Right atrium auricular region (tissue), 2 donors: ENCODE results near the gene NQO1. TPM values are rescaled to one million over a fixed set of nuclear protein-coding genes. Genes with fewer than 3 reads are reported as not detected.
"Not testable (repeated sequence)": the region's sequence is repeated elsewhere in the genome, so short reads cannot be mapped to it uniquely, and the experiment has no call there.

ENCODE experiments used
- DNase-seq: peaks from one replicate; pipeline ENCODE4 v3.0.0-alpha.2; 2019; ENCODE audit warnings: low spot score
- H3K27ac ChIP-seq, 2 donors: fragments of 200-600 bp; sonication (generic); 1 replicate in 1 of 2; 2 replicates in 1 of 2; pipeline ENCODE4 v1.5.1; 2016 to 2019
- H3K27me3 ChIP-seq, 2 donors: fragments of 200-600 bp; sonication (generic); one replicate each; pipeline versions ENCODE4 v1.5.1 to v1.6.0; 2017 to 2019
- H3K36me3 ChIP-seq: fragments of 200-600 bp; sonication (generic); one replicate; pipeline ENCODE4 v1.5.1; 2016
- H3K4me1 ChIP-seq, 2 donors: fragments of 200-600 bp; sonication (generic); one replicate each; pipeline versions ENCODE4 v1.5.1 to v1.6.0; 2017 to 2019
- H3K4me3 ChIP-seq, 2 donors: fragments of 200-600 bp; sonication (generic); 1 replicate in 1 of 2; 2 replicates in 1 of 2; pipeline ENCODE4 v1.5.1; 2017 to 2019; ENCODE audit warnings: mild to moderate bottlenecking in 1 of 2, moderate library complexity in 1 of 2
- H3K9me3 ChIP-seq, 2 donors: fragments of 200-600 bp; sonication (generic); one replicate each; pipeline ENCODE4 v1.5.1; 2019
- CTCF ChIP-seq, 2 donors: fragments of 200-600 bp; sonication (generic); IDR thresholded peaks; one replicate each; pipeline ENCODE4 v1.5.1; 2019; ENCODE audit warnings: antibody characterized with exemption in 2 of 2
- total RNA-seq, 2 donors: library from RNA; depleted of rRNA; stranded (reverse); fragments of >200 nt; gene quantifications; one replicate each; pipeline ENCODE4 v1.1.0, GENCODE V29; 2016

The NQO1 gene
- total RNA-seq, 2 donors from 2014 or later, result 41.8 to 62.9 TPM

- no peaks in the 10 kb centered on the region for H3K36me3 ChIP-seq
- no peak for DNase-seq
- TF ChIP-seq CTCF (IDR thresholded peaks at IDR 0.05), result no peak
- H3K4me3 ChIP-seq, result no peak overlapping the region
- no peaks in the 10 kb centered on the region for H3K9me3 ChIP-seq
- no peaks in the 10 kb centered on the region for H3K27me3 ChIP-seq
- H3K27ac ChIP-seq, result no peak overlapping the region
- H3K4me1 ChIP-seq, result peaks cover 0 to 14% of the 10 kb centered on the region in 2 donors
Measured at GRCh38 chr16:69768666-69769065, 42.3 kb upstream of the NQO1 start.

DNA sequence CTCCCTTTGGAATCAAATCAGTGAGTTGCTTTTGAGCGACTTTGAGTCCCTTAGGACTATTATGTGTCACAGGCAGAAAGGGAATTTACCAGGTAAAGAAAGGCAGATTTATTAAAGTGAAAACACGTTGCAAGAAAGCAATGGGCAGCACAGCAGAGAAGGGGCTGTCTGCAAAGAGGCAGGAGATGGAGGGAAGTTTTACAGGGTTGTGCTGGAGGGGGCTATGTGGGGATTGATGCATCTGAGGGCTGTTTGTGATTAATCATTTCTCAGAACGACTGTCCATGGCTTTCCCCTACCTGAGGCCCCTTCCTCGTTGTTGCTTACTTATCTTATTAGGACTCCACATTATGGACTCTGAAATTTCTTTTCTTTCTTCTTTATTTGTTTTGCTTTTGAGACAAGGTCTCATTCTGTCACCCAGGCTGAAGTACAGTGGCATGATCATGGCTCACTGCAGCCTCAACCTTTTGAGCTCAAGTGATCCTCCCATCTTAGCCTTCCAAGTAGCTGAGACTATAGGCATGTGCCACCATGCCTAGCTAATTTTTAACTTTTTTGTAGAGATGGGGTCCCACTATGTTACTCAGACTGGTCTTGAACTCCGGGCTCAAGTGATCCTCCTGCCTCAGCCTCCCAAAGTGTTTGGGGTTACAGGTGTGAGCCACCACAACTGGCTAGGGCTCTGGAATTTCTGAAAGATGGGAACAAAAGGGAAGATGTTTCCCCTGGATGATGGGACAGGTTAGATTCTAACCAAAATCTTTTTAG is 41.3 kb upstream of the NQO1 start:
- H3K27ac ChIP-seq, result no peak overlapping the region

GRCh38 chr16:69763599-69763942 is 37.2 kb upstream of the NQO1 start:
- no peaks in the 10 kb centered on the region for H3K9me3 ChIP-seq
- no peak overlapping the region for H3K4me3 ChIP-seq
- no peaks in the 10 kb centered on the region for H3K27me3 ChIP-seq
- no peaks in the 10 kb centered on the region for H3K4me1 ChIP-seq
- TF ChIP-seq CTCF (IDR thresholded peaks at IDR 0.05), result no peak
- no peak for DNase-seq
- peak overlapping the region in 1 of 2 donors; percentile 84 for H3K27ac ChIP-seq
- H3K36me3 ChIP-seq, result no peaks in the 10 kb centered on the region

More for the DNA sequence above, 41.3 kb upstream of the NQO1 start:
- no peaks in the 10 kb centered on the region for H3K27me3 ChIP-seq
- no peak overlapping the region for H3K4me3 ChIP-seq
- DNase-seq, result no peak
- no peak for TF ChIP-seq CTCF (IDR thresholded peaks at IDR 0.05)
- no peaks in the 10 kb centered on the region for H3K36me3 ChIP-seq
- H3K4me1 ChIP-seq, result peaks cover 0 to 4% of the 10 kb centered on the region in 2 donors
- no peaks in the 10 kb centered on the region for H3K9me3 ChIP-seq

GRCh38 chr16:69762814-69763598 is 36.6 kb upstream of the NQO1 start:
- TF ChIP-seq CTCF (IDR thresholded peaks at IDR 0.05), result no peak
- Histone ChIP-seq H3K36me3 (no peaks in the 10 kb centered on the region), H3K4me1 (no peaks in the 10 kb centered on the region), H3K9me3 (no peaks in the 10 kb centered on the region), H3K27me3 (no peaks in the 10 kb centered on the region), H3K4me3 (peak overlapping the region; percentile 85 to 92), H3K27ac (peak overlapping the region; percentile 84 to 85)
- no peak for DNase-seq

DNA sequence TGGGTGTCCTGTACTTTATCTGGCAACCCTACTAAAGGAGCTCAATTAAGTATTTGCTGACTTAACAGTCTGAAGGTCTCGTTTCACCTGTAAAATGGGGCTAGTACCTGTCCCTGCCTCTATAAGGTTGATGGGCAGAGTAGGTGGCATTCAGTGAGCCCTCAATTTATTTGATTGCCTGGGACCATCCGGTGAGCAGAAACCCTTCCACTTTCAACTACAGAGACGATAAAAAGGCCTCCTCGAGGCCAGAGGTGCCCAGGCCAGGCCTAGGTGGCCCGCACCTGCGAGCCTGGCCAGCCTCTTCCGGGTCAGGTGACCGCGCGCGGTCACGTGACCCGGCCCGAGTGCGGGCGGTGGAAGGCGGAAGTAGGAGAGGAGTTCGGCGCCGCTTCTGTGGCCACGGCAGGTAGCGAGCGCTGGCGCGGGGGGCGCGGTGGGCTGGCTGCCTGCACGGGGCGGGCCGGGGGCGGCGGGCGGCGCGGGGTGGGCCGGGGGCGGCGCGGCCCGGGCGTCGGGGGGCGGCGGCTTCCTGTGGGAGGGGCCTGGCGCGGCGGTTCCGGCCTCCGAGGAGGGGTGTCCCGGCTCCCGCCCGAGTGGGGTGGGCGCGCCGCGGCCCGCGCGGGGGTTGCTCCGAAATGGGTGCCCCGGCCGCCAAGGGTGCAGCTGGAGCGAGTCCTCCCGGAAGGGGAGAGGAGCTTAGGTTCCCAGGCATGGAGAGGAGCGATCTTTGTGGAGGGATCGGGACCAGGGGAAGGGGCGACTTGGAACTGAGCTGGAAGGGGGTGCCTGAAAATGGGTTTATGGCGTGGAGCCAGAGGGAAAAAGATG is 35.8 kb upstream of the NQO1 start, which contains the start of gene WWP2:
Gene WWP2 (plus strand): TSS at position 350 of the 831 bp plus-strand sequence. CDS start 24,679 bp downstream, outside the sequence.
- no peaks in the 10 kb centered on the region for H3K36me3 ChIP-seq
- H3K4me3 ChIP-seq, result peak within 1 kb of the TSS; percentile 85 to 92

DNA sequence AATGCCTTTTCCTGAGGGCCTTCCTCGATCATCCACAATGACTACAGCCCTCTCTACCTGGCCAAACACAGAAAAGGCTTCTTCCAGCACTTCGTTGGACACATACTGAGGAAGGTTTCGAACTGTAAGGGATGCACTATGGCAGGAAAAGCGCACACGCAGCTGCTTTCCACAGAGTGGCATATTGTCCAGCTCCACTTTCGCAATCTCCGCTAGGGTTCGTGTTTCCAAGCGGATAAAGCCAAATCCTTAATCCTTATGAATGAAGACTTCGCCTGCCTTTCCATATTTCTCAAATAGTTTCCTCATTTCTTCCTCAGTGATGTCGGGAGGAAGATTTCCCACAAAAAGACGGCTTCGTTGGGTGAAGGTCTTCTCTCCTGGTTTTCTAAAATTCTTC is 31.0 kb upstream of the NQO1 start:
- not testable (repeated sequence) for H3K4me3 ChIP-seq, DNase-seq, H3K36me3 ChIP-seq, H3K27ac ChIP-seq, H3K9me3 ChIP-seq, H3K27me3 ChIP-seq
- peaks cover 0 to 19% of the 10 kb centered on the region in 2 donors for H3K4me1 ChIP-seq

More for the DNA sequence above, 35.8 kb upstream of the NQO1 start, which contains the start of gene WWP2:
- H3K9me3 ChIP-seq, result no peaks in the 10 kb centered on the region
- no peaks in the 10 kb centered on the region for H3K27me3 ChIP-seq
- DNase-seq, result no peak
- TF ChIP-seq CTCF (IDR thresholded peaks at IDR 0.05), result no peak
- no peaks in the 10 kb centered on the region for H3K4me1 ChIP-seq
- H3K27ac ChIP-seq, result peak within 1 kb of the TSS; percentile 84 to 85
